Trophoblast cell (in vitro differentiated cells and primary cell): ENCODE results near the gene C16orf92.

ENCODE experiments used
- DNase-seq, 2 donors: peaks; one replicate each; pipeline ENCODE4 v3.0.0-alpha.2; 2016
- H2AFZ ChIP-seq: 2 replicates; pipeline ENCODE4 v1.6.1; 2013; ENCODE audit warnings: low read length, moderate library complexity, mild to moderate bottlenecking; ENCODE audit not compliant: insufficient read depth, poor library complexity
- H2AK5ac ChIP-seq: 2 replicates; pipeline ENCODE4 v1.6.1; 2013; ENCODE audit warnings: mild to moderate bottlenecking, low read length
- H2BK120ac ChIP-seq: 2 replicates; pipeline ENCODE4 v1.6.1; 2013; ENCODE audit warnings: low read length, mild to moderate bottlenecking, moderate library complexity; ENCODE audit not compliant: insufficient read depth, poor library complexity
- H2BK12ac ChIP-seq: 2 replicates; pipeline ENCODE4 v1.6.1; 2013; ENCODE audit warnings: mild to moderate bottlenecking, low read length, moderate library complexity
- H2BK5ac ChIP-seq: 2 replicates; pipeline ENCODE4 v1.6.1; 2013; ENCODE audit warnings: low read length, low read depth, moderate library complexity, mild to moderate bottlenecking; ENCODE audit not compliant: poor library complexity
- H3K14ac ChIP-seq: 2 replicates; pipeline ENCODE4 v1.6.1; 2013; ENCODE audit warnings: mild to moderate bottlenecking, low read length
- H3K18ac ChIP-seq: 2 replicates; pipeline ENCODE4 v1.6.1; 2013; ENCODE audit warnings: mild to moderate bottlenecking, low read length
- H3K23ac ChIP-seq: 2 replicates; pipeline ENCODE4 v1.6.1; 2013; ENCODE audit warnings: low read length
- H3K27ac ChIP-seq: 2 replicates; pipeline ENCODE4 v1.5.1; 2013; ENCODE audit warnings: low read depth, mild to moderate bottlenecking, inconsistent platforms, low read length, moderate library complexity
- H3K27me3 ChIP-seq: 2 replicates; pipeline ENCODE4 v1.6.1; 2013; ENCODE audit warnings: inconsistent platforms, mild to moderate bottlenecking, low read length, moderate library complexity; ENCODE audit not compliant: insufficient read depth
- H3K36me3 ChIP-seq, 2 experiments: 1 replicate in 1 of 2; 2 replicates in 1 of 2; pipeline ENCODE4 v1.6.1; 2013; ENCODE audit warnings: low read length in 2 of 2, mild to moderate bottlenecking in 2 of 2, moderate library complexity in 1 of 2; ENCODE audit not compliant: insufficient read depth in 2 of 2, control insufficient read depth in 1 of 2
- H3K4ac ChIP-seq: 2 replicates; pipeline ENCODE4 v1.6.1; 2013; ENCODE audit warnings: low read depth, mild to moderate bottlenecking, low read length, moderate library complexity
- H3K4me1 ChIP-seq, 2 experiments: 1 replicate in 1 of 2; 2 replicates in 1 of 2; pipeline ENCODE4 v1.6.1; 2013; ENCODE audit warnings: low read length in 2 of 2, mild to moderate bottlenecking in 2 of 2, moderate library complexity in 1 of 2; ENCODE audit not compliant: insufficient read depth in 2 of 2, control insufficient read depth in 1 of 2
- H3K4me2 ChIP-seq: 2 replicates; pipeline ENCODE4 v1.6.1; 2013; ENCODE audit warnings: inconsistent platforms, mild to moderate bottlenecking, low read length, moderate library complexity
- H3K4me3 ChIP-seq: 2 replicates; pipeline ENCODE4 v1.5.1; 2013; ENCODE audit warnings: mild to moderate bottlenecking, low read depth, low read length, inconsistent platforms
- H3K79me1 ChIP-seq: one replicate; pipeline ENCODE4 v1.6.1; 2013; ENCODE audit warnings: low read length
- H3K79me2 ChIP-seq: 2 replicates; pipeline ENCODE4 v1.6.1; 2013; ENCODE audit warnings: low read length, mild to moderate bottlenecking; ENCODE audit not compliant: control insufficient read depth, insufficient read depth, poor library complexity
- H3K9ac ChIP-seq: 2 replicates; pipeline ENCODE4 v1.6.1; 2013; ENCODE audit warnings: mild to moderate bottlenecking, low read length
- H3K9me3 ChIP-seq: 2 replicates; pipeline ENCODE4 v1.6.1; 2013; ENCODE audit warnings: low read depth, mild to moderate bottlenecking, control low read depth, inconsistent platforms, low read length; ENCODE audit not compliant: insufficient read depth
- H4K12ac ChIP-seq: 2 replicates; pipeline ENCODE4 v1.6.1; 2013; ENCODE audit warnings: low read depth, mild to moderate bottlenecking, low read length, moderate library complexity
- H4K8ac ChIP-seq: 2 replicates; pipeline ENCODE4 v1.6.1; 2013; ENCODE audit warnings: low read depth, mild to moderate bottlenecking, low read length, moderate library complexity
- H4K91ac ChIP-seq: one replicate; pipeline ENCODE4 v1.6.1; 2013; ENCODE audit warnings: low read depth, mild to moderate bottlenecking, low read length, moderate library complexity
- WGBS: extraction: QIAGEN DNeasy Blood & Tissue Kit; methylation state at CpG from one replicate; pipeline ENCODE4 v1.1.7; 2013; ENCODE audit warnings: missing lambda C conversion rate; ENCODE audit not compliant: insufficient read length, insufficient coverage; ENCODE audit errors: extremely low coverage; 5-methylcytosine and 5-hydroxymethylcytosine counted together

C16orf92 gene

DNA sequence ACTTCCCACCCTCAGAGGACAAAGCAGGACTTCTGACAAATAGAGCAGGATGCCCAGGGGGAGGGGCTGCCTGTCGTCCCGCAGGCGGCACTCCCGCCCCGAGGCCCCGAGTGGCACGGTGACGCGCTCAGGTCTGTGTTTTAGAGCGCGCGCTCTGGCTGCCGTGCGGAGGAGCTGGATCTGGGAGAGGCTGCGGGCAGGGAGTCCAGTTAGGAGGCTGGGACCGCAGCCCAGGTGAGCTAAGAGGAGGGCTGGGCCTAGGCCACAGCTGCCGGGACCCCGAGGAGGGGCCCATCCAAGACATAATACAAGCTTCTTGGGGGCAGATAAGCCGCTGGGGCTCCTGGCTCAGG lies 18.6 kb upstream of the C16orf92 start:
- Histone ChIP-seq H2AFZ (no peak overlapping the region), H3K4me1 (no peaks in the 10 kb centered on the region), H3K9ac (no peak overlapping the region), H4K12ac (no peak overlapping the region), H4K91ac (no peak overlapping the region), H2BK120ac (no peak overlapping the region), H3K4ac (no peak overlapping the region), H3K4me3 (no peak overlapping the region), H3K9me3 (no peaks in the 10 kb centered on the region), H4K8ac (no peak overlapping the region), H2BK5ac (no peak overlapping the region), H2BK12ac (no peak overlapping the region), H3K27ac (no peak overlapping the region), H3K23ac (no peak overlapping the region), H3K79me1 (no peaks in the 10 kb centered on the region), H3K14ac (no peak overlapping the region), H3K27me3 (no peaks in the 10 kb centered on the region), H3K18ac (no peak overlapping the region), H2AK5ac (no peak overlapping the region), H3K79me2 (no peaks in the 10 kb centered on the region), H3K4me2 (no peak overlapping the region), H3K36me3 (peaks cover 42 to 48% of the 10 kb centered on the region in 2 experiments)
- DNase-seq, result no peak
- WGBS, result no CpG with 5 or more reads among the region's 19 CpGs

DNA sequence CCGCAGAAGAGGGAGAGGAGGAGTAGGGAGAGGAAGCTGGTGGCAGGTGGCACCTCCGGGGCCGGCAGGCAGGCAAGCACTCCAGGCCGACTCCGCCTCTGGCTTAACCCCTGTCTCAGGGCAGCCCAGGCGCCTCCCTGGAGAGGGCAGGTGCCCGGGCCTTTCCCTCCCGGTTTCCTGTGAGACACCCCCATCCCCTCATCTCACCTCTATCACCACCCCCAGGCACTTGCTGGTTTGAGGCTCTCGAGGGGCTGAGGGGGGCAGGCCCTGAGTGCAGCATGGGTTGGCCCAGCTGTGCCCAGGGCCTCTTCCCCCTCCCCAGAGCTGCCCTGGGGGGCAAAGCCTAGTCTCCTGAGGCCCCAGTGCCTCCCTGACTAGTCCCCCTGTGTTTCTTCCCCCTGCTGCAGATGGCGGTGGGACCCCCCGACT lies 18.2 kb upstream of the C16orf92 start:
- Histone ChIP-seq H3K14ac (no peak overlapping the region), H3K27ac (no peak overlapping the region), H2BK12ac (no peak overlapping the region), H4K12ac (no peak overlapping the region), H4K91ac (no peak overlapping the region), H3K9ac (no peak overlapping the region), H3K23ac (no peak overlapping the region), H2BK5ac (no peak overlapping the region), H3K36me3 (peaks cover 41 to 46% of the 10 kb centered on the region in 2 experiments), H3K79me1 (no peaks in the 10 kb centered on the region), H3K27me3 (peaks cover under 1% of the 10 kb centered on the region), H3K79me2 (no peaks in the 10 kb centered on the region), H3K4ac (no peak overlapping the region), H3K18ac (no peak overlapping the region), H2AFZ (no peak overlapping the region), H3K4me2 (no peak overlapping the region), H4K8ac (no peak overlapping the region), H3K4me3 (no peak overlapping the region), H3K9me3 (no peaks in the 10 kb centered on the region), H2AK5ac (no peak overlapping the region), H2BK120ac (no peak overlapping the region), H3K4me1 (no peaks in the 10 kb centered on the region)
- WGBS, result no CpG with 5 or more reads among the region's 11 CpGs
- no peak for DNase-seq

DNA sequence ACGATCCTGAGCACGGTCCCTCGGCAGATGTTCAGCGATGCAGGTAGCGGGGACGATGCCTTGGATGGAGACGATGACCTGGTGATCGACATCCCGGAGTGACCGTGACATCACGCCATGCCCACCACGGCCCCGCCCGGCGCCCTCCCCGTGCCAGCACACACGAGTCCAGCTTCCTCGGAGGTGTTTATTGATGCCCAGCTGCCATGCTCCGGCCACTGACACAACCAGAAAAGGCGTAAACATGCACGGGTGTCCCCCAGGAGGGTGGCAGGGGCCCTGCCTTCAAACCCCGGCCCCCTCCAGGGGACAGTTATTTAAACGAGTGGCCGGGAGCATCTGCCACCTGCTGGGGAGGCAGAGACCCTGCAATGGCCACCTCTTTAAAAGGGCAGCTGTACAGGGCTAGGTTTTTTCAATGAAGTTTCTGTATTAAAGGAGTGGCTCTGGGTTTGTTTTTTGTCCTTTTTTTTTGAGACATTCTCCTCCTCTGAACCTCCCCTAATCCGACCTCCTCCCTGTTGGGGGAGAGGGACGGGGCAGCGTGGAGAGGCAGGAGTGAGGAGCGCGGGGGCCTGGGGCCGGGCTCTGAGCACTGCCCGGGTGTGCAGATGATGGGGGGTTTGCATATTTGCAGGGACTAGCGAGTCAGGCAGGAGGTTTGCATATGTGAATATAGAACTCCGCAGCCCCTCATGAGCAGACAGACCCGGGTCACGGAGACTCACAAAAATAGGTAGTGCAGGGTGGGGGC lies 17.5 kb upstream of the C16orf92 start:
- H3K4ac ChIP-seq, result no peak overlapping the region
- no peak overlapping the region for H2BK120ac ChIP-seq
- DNase-seq, result peak; percentile 39 to 64

DNA sequence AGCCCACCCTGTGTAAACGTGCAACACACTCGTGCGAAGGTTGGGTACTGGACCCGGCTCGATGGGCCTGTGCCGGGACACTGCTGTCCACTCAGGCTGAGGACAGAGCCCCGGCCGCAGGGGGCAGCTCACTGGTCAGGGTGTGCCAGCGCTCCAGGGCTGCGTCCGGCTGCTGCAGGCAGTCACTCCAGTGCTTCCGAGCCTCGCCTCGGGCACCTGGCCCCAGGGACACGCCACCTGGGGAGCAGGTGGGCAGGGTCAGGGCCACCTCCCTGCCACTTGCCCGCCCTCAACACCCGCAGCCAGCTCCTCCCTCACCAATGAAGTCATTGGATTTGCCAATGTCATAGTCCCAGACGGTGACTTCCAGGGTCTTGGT lies 16.9 kb upstream of the C16orf92 start:
- no peak overlapping the region for H4K8ac ChIP-seq
- no peak for DNase-seq
- H3K27ac ChIP-seq, result no peak overlapping the region
- H3K4me1 ChIP-seq, result peaks cover 1 to 2% of the 10 kb centered on the region in 2 experiments
- no peak overlapping the region for H3K9ac ChIP-seq
- H2AK5ac ChIP-seq, result no peak overlapping the region
- H3K9me3 ChIP-seq, result peaks cover 1% of the 10 kb centered on the region
- no CpG with 5 or more reads among the region's 18 CpGs for WGBS
- H4K91ac ChIP-seq, result no peak overlapping the region
- H3K23ac ChIP-seq, result no peak overlapping the region
- H2BK12ac ChIP-seq, result no peak overlapping the region
- H2AFZ ChIP-seq, result no peak overlapping the region
- no peak overlapping the region for H3K18ac ChIP-seq
- H3K4me3 ChIP-seq, result no peak overlapping the region
- H3K4ac ChIP-seq, result no peak overlapping the region
- no peaks in the 10 kb centered on the region for H3K79me2 ChIP-seq
- no peak overlapping the region for H4K12ac ChIP-seq
- peaks cover 32 to 38% of the 10 kb centered on the region in 2 experiments for H3K36me3 ChIP-seq
- H3K27me3 ChIP-seq, result peaks cover 12% of the 10 kb centered on the region
- H3K14ac ChIP-seq, result no peak overlapping the region
- H2BK120ac ChIP-seq, result no peak overlapping the region
- H3K79me1 ChIP-seq, result no peaks in the 10 kb centered on the region
- no peak overlapping the region for H2BK5ac ChIP-seq
- no peak overlapping the region for H3K4me2 ChIP-seq

More for the DNA sequence above, 17.5 kb upstream of the C16orf92 start:
- Histone ChIP-seq H3K4me1 (no peaks in the 10 kb centered on the region), H3K23ac (no peak overlapping the region), H3K9ac (no peak overlapping the region), H3K79me1 (no peaks in the 10 kb centered on the region), H3K4me3 (no peak overlapping the region), H4K12ac (no peak overlapping the region), H3K79me2 (no peaks in the 10 kb centered on the region), H2BK5ac (no peak overlapping the region), H2AK5ac (no peak overlapping the region), H2AFZ (no peak overlapping the region), H3K18ac (no peak overlapping the region), H3K27ac (no peak overlapping the region), H3K27me3 (peaks cover 7% of the 10 kb centered on the region), H3K36me3 (peaks cover 35 to 41% of the 10 kb centered on the region in 2 experiments), H3K14ac (no peak overlapping the region), H3K4me2 (no peak overlapping the region), H3K9me3 (peaks cover 1% of the 10 kb centered on the region), H4K8ac (no peak overlapping the region), H2BK12ac (no peak overlapping the region), H4K91ac (no peak overlapping the region)
- no CpG with 5 or more reads among the region's 35 CpGs for WGBS
